Activated T-cell treated with anti-CD3 and anti-CD28 coated beads for 24 hours (primary cell): ENCODE data around the gene ZNF223.

ENCODE experiments used
- DNase-seq: peaks from one replicate; pipeline ENCODE4 v3.0.0-alpha.2; 2020; ENCODE audit warnings: low read depth

The ZNF223 gene

DNA sequence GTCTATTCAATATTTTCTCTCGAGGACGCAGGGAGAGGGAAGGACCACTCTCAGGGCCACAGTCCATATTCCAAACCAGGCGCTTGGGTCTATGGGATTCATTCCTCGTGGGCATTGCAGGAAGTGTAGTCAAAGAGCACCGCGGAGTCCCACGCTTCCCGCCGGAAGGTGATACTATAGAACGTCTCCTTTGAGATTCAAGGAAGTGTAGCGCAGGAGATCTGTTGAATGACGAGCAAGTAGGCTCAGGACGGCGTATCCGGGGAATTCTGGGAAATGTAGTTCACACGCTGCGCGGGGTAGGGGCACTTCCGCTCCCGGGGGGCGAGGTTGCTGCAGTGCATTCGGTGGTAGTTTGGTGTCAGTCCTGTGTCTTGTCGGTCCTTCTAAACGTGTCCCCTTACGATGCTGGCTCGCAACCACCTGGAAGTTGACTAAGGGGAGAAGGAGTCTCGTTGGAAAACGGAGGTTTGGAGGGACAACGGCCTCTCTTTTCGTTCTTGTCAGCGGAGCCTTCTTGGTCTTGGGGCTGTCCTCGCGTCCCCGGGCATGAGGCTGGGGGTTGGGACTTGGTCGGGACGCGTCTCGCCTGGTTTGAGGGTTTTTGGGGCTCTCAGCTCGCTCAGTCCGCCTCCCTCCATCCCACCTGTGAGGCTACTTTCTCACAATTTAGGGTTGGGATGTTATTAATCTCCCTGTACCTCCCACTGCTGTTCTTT is 20.1 kb downstream of the ZNF223 start, which contains the start of gene ZNF284:
TSS of gene ZNF284 (plus strand) at position 336 of the 719 bp plus-strand sequence. CDS start 4,231 bp downstream, outside the sequence.
- DNase-seq = peak; percentile 79

DNA sequence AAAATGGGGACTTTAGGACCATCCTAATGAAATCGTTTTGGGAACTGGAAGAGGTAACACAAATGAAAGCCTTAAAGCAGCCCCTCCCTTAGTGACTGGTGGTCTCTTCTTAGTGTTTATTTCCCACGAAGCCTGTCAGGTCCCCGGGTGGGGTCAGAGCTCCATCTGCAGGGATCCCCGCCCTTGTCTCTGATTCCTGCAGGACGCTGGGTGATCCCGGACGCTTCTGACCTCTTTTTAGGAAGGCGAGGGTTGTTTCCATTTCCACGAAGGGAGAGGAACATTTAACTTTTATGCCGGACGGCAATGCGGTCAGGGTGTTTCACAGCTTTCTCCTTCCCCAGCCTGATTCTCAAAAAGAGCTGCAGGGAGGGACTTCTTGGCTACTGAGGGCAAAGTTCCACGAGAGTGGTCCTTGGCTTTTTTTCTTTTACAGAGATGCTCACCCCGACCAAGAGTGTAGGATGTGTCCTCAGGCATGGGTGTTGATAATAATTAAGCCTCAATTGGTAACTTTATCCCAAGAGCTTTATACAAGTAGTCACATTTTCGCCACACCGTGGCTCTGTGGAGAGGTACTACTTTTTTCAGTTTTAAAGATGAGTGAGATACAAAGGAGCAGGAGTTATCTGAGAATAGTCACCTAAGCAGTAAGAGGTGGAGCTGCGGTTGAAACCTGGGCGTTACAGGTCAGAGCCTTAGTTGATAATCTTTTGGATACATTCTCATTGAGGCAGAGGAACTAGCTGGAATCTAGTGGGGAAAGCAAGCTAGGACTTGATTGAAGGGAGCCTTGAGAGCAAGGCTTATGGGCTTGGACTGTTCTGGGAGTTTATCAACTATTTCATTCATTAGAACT is 20.9 kb downstream of the ZNF223 start:
- DNase-seq = no peak

DNA sequence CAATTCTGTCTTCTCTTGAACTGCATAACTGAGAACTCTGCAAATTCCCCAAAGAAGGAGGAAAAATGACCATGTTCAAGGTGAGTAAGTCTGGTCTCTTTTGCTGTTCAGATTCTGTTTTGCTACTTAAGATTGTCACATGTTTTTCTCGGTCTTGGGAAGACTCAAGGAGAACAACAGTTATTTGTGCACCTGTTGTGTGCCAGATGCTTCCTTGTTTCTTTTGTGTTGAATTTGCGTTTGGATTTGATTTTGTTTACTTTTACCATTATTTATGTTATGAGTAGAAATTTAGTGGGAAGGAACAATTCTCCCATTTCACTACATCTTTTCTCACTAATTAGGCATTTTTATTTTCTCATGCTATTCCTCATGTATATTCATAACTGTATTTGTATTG is 24.5 kb downstream of the ZNF223 start:
- no peak for DNase-seq

DNA sequence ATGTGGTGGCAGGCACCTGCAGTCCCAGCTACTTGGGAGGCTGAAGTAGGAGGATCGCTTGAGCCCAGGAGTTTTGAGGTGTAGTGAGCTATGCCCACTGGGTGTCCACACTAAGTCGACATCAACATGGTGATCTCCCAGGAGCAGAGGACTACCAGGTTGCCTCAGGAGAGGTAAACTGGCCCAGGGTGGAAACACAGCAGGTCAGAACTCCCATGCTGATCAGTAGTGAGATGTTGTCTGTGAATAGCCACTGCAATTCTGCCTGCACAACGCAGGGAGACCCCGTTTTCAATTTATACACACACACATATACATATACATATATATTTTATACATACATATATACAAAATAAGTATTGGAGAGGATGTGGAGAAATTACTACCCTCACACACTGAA is 40.3 kb downstream of the ZNF223 start:
- DNase-seq = no peak

DNA sequence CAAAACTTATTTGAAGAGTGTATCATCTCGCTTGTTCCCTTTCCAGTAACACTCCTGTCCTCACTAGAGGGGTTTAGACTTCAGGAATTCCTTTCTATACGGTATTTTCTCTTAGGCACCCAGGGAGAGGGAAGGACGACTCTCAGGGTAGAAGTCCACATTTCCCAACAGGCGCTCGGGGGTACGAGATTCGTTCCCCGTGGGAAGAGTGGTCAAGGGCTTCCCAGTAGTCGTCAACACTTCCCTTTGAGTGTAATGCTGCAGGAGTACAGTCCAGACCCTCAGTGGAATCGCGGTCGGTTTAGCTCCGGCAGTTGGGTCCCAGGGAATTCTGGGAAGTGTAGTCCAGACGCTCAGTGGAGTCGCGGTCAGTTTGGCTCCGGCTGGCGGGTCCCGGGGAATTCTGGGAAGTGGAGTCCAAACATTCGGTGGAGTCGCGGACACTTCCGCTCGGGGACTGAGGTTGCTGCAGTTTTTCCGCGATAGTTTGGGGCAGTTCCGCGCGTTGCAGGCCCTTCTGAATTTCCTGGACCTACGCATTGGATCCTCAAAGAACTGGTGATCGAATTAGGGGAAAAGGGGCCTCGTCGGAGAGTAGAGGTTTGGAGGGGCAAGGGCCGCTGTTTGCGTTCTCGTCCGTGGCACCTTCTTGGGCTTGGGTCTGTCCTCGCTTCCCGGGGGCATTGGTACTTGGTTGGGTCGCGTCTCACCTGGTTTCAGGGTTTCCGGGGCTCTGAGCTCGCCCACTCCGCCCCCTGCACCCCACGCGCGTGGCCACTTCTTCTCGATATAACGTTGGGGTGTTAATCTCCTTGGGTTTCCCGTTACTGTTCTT is 42.3 kb downstream of the ZNF223 start, which contains the start of gene ZNF224:
TSS of gene ZNF224 (plus strand) at position 431 of the 835 bp plus-strand sequence. CDS start 3,513 bp downstream, outside the sequence.
- peak; percentile 78 for DNase-seq

DNA sequence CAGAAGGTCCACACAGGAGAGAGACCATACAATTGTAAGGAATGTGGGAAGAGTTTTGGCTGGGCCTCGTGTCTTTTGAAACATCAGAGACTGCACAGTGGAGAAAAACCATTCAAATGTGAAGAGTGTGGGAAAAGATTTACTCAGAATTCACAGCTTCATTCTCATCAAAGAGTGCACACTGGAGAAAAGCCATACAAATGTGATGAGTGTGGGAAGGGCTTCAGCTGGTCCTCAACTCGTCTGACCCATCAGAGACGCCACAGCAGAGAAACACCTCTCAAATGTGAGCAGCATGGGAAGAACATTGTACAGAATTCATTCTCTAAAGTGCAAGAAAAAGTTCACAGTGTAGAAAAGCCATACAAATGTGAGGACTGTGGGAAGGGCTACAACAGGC is 55.9 kb downstream of the ZNF223 start:
- no peak for DNase-seq

DNA sequence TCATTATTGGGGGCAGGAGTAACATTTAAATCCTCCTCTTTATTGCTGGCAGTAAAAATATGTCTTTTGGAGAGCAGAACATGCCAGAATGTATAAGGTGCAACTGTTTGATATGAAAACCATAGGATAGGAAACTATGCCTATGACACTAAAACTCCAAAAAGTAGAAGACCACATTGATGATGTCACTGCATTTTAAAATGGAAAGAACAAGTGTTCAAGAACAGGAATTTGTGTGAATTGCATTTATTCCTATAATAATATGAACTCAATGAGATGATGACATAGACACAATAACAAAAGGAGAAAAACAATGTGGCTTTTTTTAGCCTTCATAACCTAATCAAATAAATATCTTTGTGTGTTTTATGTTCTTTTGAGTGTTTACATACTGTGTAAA is 57.6 kb downstream of the ZNF223 start:
- DNase-seq = no peak

DNA sequence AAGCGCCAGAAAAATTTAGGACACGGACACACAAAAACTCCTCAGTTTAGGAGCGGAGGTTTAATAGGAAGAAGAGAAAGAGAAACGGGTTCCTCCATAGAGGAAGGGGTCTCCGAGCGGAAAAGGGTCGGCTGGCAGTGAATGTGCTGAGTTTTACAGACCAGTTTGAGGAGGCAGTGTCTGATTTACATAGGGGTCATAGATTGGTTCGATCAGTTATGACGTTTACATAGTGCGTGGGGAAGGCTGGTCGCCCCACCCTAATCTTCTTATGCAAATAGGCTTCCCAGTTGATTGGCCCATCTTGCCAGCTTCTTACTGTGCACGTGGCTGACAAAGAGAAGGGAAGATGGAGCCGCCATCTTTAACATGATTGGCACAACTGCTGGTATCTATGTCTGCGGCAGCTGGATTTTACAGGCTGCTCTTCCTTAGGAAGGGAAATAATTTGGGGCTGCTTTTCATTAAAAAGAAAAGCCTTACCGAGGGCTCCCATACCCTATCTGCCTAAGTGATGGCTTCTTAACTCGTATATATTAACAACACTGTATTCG is 60.2 kb downstream of the ZNF223 start:
- no peak for DNase-seq

DNA sequence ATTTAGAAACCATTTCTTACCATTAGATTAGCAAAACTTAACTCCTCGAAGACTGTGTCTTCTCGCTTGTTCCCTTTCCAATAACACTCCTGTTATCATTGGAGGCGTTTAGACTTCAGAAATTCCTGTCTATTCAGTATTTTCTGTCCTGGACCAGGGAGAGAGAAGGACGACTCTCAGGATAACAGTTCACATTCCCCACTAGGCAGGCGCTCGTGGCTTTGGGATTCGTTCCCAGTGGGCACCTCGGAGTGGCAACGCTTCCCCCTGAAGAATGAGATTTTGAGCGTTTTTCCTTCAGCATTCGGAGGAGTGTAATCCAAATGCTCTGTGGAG is 60.9 kb downstream of the ZNF223 start:
- DNase-seq = no peak

DNA sequence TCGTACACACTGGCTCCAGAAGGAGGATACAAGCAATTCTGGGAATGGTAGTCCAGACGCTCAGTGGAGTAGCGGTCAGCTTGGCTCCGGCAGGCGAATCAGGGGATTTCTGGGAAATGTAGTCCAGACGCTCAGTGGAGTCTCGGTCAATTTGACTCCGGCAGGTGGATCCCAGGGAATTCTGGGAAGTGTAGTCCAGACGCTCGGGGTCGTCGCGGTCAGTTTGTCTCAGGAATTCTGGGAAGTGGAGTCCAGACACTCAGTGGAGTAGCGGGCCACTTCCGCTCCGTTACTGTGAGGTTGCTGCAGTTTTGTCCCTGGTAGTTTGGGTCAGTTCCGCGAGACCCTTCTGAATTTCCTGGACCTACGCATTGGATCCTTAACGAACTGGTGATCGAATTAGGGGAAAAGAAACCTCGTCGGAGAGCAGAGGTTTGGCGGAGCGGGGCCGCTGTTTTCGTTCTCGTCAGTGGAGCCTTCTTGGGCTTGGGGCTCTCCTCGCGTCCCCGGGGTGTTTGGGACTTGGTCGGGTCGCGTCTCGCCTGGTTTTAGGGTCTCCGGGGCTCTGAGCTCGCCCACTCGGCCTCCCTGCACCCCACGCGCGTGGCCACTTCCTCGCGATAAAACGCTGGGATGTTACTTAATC is 61.4 kb downstream of the ZNF223 start, which contains the start of gene ZNF225:
TSS of gene ZNF225 (plus strand) at position 262 of the 646 bp plus-strand sequence. CDS start 2,429 bp downstream, outside the sequence.
- peak; percentile 84 for DNase-seq

DNA sequence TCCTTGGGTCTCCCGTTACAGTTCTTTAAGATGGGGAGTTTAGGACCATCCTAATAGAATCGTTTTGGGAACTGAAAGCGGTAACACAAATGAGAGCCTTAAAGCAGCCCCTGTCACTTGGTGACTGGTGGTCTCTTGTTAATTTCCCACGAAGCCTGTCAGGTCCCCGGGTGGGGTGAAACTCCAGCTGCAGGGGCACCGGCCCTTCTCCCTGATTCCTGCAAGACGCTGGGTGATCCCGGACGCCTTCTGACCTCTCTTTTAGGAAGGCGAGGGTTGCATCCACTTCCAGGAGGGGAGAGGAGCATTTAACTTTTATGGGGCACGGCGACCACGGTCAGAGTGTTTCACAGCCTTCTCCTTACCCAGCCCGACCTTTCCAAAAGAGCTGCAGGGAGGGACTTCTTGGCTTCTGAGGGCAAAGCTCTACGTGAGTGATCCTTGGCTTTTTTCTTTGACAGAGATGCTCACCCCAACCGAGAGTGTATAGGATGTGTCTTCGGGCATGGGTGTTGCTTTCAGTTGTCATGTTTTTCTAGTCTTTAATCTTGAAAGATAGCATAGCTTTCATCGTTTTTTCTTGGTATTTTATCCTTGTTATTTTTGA is 62.1 kb downstream of the ZNF223 start:
- DNase-seq = no peak
